ENCODE measurements around the gene GPR137.

Gene GPR137

DNA sequence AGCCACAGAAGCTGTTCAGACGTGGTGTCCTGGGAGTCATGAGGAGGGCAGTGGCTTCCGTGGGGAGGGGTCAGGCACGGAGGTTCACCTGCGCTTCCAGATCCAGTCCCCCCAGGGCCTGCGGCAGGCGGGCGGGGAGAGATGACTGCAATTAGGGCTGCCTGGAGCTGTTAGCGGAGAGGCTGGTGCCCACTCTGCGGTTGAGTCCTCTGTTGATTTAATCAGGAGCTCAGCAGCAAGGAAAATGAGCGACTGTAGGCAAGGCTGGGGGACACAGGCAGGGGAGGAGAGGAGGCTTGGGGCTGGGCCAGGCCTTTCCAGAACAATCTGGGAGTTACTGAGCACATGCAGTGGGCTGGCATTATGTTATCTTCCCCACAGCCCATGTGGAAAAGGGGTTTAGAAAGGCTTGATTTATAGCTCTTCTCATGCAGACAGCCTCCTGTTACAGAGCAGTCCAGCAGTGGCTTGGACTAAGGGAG, 21.2 kb upstream of the GPR137 start:
- DNase-seq, result no peak

- no peak for DNase-seq
Observed at GRCh38 chr11:64265176-64266160, 20.2 kb upstream of the GPR137 start.

GRCh38 chr11:64266339-64266738, 19.3 kb upstream of the GPR137 start:
- DNase-seq, result no peak

DNA sequence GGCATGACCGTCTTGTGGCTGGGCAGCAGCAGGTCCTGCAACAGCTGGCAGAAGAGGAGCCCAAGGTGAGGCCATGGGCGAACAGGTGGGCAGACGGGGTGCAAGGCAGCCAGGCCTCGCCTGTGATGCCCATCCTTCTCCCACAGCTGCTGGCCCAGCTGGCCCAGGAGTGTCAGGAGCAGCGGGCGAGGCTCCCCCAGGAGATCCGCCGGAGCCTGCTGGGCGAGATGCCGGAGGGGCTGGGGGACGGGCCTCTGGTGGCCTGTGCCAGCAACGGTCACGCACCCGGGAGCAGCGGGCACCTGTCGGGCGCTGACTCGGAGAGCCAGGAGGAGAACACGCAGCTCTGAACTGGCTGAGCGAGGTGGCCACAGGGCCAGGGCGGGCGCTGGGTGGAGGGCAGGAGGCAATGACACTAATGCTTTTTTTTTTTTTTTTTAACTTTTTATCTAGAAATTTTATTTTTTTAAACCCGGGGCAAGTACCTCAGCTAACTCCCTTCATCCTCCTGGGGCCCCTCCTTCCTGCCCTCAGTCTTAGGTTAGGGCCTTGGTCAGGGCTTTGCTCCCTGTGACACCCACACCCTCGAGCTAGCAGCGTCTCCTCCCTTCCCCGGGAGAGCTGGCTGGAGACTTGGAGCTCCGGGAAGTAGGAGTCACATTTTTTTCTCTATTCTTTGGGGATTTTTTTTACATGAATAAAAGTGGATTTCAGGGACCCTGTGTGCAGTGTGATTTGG, 18.3 kb upstream of the GPR137 start:
- DNase-seq, result no peak

DNA sequence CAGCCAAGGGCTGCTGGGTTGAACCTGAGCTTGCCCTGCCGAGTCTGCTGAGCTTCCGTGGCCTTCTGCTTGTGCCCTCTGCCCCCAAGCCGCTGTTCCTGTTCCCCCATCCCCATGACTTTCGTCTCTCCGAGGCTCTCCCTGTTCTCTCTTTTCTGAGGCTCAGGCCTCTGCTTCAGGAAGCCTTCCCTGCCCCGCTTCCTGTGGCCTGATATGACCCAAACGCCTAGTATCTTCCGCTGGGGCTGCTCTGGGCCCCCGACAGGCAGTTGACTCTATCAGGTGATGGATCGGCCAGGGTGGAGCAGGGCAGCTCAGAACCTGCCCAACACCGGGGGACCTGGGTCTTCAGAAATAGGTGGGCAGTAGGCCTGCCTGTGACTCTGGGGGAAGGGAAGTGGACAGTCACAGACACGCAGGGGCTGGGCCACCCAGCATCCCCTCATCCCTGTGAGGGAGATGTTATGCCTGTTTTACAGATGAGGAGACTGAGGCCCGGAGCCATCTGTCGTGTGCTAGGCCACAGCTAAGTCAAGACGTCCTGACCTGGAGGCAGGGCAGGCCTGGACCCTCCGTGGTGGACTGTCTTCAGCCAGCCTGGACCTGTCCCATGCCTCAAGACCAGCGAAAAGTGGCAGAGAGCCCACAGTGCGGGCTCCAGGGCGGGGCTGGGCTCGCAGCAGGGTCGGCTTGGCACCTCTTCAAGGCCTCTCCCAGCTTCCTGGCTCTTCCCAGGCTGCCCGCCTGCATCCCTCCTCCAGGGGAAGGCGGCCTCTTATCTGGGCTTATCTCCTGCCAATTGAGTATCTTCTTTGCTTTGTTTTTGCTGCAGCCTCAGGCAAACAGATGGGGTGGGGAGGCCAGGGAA, 17.4 kb upstream of the GPR137 start:
- DNase-seq, result no peak

DNA sequence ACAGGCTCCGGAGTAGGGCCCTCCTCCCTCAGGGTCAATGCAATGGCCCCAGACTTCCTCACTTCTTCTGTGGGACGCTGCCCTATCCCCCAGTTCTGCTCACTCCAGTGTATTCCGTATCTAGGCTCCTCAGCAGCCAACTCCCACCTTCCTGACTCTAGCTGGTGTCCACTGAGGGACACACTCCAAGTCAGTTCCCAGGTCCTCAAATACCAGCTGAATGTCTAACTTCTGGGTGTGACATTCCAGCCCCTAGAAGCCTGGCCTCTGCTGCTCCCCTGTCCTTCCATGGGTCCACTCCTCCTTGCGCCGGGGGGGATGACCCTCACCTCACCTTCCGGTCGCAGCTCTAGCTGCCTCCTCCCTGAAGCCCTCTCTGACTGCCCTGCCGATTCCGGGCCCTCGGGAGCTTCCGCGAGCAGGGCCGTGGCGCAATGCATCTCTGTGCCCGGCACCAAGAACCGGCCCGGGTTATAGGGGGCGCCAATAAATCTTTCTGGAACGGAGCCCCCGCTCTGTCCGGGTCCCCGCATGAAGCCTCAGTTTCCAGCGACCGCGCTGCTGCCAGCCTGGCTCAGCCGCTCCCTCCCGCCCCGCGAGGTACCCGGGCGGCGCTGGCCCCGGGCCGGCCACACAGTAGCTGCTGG, 16.6 kb upstream of the GPR137 start:
- no peak for DNase-seq

DNA sequence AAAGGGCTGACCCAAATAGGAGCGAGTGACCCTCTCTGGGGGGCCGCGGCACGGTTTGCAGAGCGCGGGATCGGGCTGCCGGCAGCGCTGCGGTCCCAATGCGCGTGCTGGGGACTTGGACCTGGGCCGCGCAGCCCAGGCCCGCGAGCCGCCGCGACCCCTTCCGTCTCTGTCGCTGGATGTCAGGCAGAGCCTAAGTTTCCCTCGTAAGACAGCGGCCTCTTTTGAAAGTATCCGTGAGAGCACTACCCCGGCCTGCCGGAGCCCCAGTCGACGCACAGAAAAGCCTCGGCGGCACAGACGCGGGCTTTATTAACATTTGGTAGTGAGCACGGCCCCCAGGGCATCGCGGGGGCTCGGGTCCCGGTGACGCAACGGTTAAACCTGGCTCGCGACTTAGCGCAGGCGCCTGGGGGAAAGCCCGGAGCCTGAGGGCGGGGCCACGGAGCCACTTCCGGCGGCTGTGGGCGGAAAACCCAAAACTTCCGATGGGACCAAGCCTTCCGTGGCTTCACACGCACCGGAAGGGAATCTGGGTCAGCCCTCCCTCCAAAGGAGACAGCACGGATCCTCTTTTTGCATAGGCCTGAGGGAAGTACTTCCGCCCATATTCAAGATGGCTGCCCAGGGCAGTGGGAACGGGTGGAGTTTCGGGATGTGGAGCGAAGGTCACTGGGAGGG, 16.0 kb upstream of the GPR137 start:
- peak; percentile 96 for DNase-seq

GRCh38 chr11:64275031-64275800, 10.4 kb upstream of the GPR137 start:
- no peak for DNase-seq

- DNase-seq, result no peak
Observed at GRCh38 chr11:64275841-64276240, 9.8 kb upstream of the GPR137 start.

- DNase-seq, result no peak
Observed at GRCh38 chr11:64276653-64277431, 8.8 kb upstream of the GPR137 start.

DNA sequence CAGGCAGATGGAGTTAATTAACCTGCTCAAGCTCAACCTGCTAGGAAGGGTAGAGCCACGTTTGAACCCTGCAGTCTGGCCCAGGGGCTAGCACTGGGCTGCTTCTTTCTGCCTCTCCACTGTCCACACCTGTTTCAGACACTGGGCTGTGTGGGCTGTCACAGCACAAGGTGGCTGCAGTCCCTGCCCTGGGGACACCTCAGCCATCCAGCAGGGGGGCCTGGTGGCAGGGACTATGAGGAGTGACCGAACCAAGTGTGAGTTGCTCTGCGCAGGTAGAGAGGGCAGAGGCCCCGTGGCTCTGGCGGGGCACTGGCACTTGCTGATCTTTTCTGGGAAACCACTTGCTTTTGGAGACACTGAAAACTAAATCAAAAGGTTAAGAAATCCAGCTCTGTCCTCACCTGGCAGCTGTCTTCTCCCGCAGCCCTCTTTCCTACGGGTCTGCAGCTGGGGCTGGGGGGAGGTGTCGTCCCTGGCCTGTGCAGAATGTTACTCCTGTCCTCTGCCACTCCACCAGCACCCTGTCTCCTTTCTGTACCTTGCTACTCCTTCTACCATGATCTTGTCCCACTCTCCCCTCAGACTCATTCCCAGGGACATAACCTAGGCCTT, 7.0 kb upstream of the GPR137 start:
- no peak for DNase-seq

- no peak for DNase-seq
Observed at GRCh38 chr11:64281957-64282770, 3.5 kb upstream of the GPR137 start.

DNA sequence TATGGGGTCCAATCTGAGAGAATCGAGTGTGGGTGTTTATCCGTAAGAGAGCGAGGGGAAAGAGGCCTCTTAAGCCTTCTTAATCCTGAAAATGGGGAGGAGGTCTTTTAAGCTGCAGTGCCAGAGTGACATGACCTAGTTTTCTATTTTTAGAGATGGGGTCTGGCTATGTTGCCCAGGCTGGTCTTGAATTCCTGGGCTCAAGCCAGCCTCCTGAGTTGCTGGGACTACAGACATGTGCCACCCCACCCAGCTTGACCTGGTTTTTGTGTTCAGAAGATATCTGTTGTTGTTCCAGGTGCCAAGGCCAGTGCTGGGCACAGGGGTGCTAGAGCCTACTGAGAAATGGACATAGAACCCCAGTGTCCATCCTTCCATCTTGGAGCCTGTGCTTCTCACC, 2.6 kb upstream of the GPR137 start:
- no peak for DNase-seq

DNA sequence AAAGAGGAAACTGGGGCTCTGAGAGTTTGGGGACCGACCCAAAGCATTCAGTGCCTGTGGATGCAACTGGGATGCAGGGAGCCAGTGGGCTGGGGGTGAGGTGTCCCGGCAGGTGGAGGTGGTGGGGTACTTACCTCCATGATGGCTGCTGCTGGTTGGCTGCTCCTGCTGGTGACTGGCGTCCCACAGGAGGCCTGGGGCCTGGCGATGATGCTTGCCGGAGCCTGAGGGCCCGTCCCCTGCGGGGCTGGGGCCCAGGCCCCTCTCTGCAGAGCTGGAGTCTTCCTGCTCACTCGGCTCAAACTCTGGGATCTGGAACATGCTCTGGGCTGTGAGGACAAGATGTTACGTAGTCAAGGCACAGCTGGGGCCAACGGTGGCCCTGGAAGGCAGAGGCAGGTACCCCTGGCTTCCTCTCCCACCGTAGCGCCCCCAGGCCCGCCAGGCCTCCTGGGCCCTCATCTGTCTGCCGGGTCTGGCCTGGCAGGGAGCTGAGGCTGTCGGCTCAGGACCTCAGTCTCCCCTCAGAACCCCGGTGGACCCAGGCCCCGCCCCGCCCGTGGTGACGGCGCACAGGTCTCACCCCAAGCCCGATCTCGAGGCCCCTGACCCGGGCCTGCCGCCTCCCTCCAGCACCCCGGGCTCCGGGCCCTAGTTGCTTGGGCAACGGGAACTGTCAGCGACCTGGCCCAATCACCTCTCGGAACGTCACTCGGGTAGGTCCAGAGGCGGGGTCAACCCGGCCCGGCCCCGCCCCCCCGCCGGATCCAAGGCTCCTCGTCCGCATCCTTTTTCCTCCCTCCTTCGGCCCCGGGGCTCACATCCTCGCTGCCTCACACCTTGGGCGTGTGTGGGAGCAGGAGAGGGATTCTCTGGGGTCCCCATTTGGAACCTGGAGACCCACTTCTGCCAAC, 1.3 kb upstream of the GPR137 start, which contains the start of gene BAD:
Gene BAD, minus strand, starts transcription at position 618 of the 914 bp plus-strand sequence. Its CDS starts 297 bp downstream, at position 321.
- DNase-seq, result peak; percentile 90

DNA sequence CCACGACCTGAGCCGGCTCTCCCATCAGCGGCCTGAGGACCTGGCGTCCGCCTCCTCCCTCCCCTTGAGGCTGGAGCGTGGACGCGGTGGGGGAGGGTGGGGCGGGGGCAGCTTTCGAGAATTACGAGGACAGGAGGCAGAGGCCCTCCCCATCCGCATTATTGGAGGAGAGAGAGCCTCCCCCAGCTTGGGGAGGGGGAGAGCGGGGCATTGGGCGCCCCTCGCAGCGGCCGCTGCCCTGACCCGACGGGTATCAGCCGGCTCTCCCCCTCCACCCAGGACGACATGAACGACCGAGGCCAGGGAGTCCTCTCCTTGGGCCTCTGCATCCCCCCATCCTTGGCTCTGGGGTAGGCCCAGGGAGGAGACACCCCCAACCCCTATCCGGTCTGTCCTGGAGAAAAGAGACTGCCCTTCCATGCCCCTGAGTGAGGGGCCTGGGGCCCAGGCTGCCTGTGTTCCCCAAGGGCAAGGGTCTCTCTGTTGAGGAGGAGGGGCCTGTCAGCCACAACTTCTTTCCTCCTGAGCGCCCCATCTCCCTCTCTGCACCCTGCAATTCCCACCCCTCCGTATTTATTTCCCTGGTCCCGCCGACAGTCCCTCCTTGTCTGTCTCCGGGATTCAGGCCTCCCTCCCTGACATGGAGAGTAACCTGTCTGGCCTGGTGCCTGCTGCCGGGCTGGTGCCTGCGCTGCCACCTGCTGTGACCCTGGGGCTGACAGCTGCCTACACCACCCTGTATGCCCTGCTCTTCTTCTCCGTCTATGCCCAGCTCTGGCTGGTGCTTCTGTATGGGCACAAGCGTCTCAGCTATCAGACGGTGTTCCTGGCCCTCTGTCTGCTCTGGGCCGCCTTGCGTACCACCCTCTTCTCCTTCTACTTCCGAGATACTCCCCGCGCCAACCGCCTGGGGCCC, 495 bp downstream of the GPR137 start:
- DNase-seq, result no peak

DNA sequence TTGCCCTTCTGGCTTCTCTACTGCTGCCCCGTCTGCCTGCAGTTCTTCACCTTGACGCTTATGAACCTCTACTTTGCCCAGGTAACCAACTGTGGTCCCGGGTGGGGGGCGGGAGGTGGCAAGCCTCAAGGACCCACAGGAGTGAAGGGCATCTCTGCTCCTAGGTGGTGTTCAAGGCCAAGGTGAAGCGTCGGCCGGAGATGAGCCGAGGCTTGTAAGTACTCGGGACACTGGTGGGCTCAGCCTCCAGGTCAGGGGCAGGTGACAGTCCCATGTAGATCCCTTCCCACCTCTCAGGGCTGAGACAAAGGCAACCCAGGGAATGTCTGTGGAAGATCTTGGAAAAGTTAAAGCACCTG, 1.1 kb downstream of the GPR137 start:
- no peak for DNase-seq
